Measurements from ENCODE around the gene HES6.

GRCh38 chr2:238263204-238264071 lies 23.6 kb upstream of the HES6 start:
- TF ChIP-seq CTCF (conservative IDR thresholded peaks at IDR 0.05) (peak; percentile 94), EZH2 (IDR thresholded peaks at IDR 0.05; ENCODE audit: low read depth) (no peak)
